ENCODE measurements around the gene MYOD1.
A peak's percentile ranks its signal among the peaks of the same experiment; 100 is the strongest.

The MYOD1 gene

GRCh38 chr11:17702876-17703275, 16.5 kb upstream of the MYOD1 start:
- DNase-seq (ENCODE audit: low read depth): no peak

- no peak for DNase-seq (ENCODE audit: low read depth)
Measured at GRCh38 chr11:17703951-17704350, 15.4 kb upstream of the MYOD1 start.

- DNase-seq (ENCODE audit: low read depth): no peak
Measured at GRCh38 chr11:17707830-17708229, 11.5 kb upstream of the MYOD1 start.

- no peak for DNase-seq (ENCODE audit: low read depth)
Measured at GRCh38 chr11:17711836-17712235, 7.5 kb upstream of the MYOD1 start.

- no peak for DNase-seq (ENCODE audit: low read depth)
Measured at GRCh38 chr11:17713851-17714250, 5.5 kb upstream of the MYOD1 start.

GRCh38 chr11:17714356-17714854, 5.0 kb upstream of the MYOD1 start:
- no peak for DNase-seq (ENCODE audit: low read depth)

GRCh38 chr11:17714870-17715269, 4.5 kb upstream of the MYOD1 start:
- no peak for DNase-seq (ENCODE audit: low read depth)

- DNase-seq (ENCODE audit: low read depth): no peak
Measured at GRCh38 chr11:17716807-17717206, 2.6 kb upstream of the MYOD1 start.

- no peak for DNase-seq (ENCODE audit: low read depth)
Measured at GRCh38 chr11:17718015-17718414, 1.4 kb upstream of the MYOD1 start.

GRCh38 chr11:17718510-17718962, 835 bp upstream of the MYOD1 start:
- DNase-seq (ENCODE audit: low read depth): no peak

GRCh38 chr11:17719938-17720795, 796 bp downstream of the MYOD1 start:
- DNase-seq (ENCODE audit: low read depth): no peak

GRCh38 chr11:17720796-17721171, 1.4 kb downstream of the MYOD1 start:
- no peak for DNase-seq (ENCODE audit: low read depth)

- no peak for DNase-seq (ENCODE audit: low read depth)
Measured at GRCh38 chr11:17721242-17721999, 2.0 kb downstream of the MYOD1 start.

- no peak for DNase-seq (ENCODE audit: low read depth)
Measured at GRCh38 chr11:17722000-17722643, 2.8 kb downstream of the MYOD1 start.

- no peak for DNase-seq (ENCODE audit: low read depth)
Measured at GRCh38 chr11:17724020-17724908, 4.9 kb downstream of the MYOD1 start.

GRCh38 chr11:17725174-17725573, 5.8 kb downstream of the MYOD1 start:
- no peak for DNase-seq (ENCODE audit: low read depth)

GRCh38 chr11:17730137-17730536, 10.8 kb downstream of the MYOD1 start:
- no peak for DNase-seq (ENCODE audit: low read depth)

GRCh38 chr11:17730608-17731462, 11.5 kb downstream of the MYOD1 start:
- peak; percentile 19 for DNase-seq (ENCODE audit: low read depth)

- DNase-seq (ENCODE audit: low read depth): no peak
Measured at GRCh38 chr11:17733261-17733660, 13.9 kb downstream of the MYOD1 start.

- DNase-seq (ENCODE audit: low read depth): no peak
Measured at GRCh38 chr11:17734418-17734911, 15.1 kb downstream of the MYOD1 start, which contains the start of gene KCNC1. KCNC1 (plus strand) TSS chr11:17734781; CDS start chr11:17736003, 1,222 bp downstream.
